Measurements from ENCODE around the gene SCEL. TPM values are rescaled to one million over a fixed set of nuclear protein-coding genes. Genes with fewer than 3 reads are reported as not detected.

SCEL gene
- total and polyA plus RNA-seq, 2 of the 8 experiments (the other 6 are each of a cell fraction or from before 2014, with no cell fraction given) = not detected

DNA sequence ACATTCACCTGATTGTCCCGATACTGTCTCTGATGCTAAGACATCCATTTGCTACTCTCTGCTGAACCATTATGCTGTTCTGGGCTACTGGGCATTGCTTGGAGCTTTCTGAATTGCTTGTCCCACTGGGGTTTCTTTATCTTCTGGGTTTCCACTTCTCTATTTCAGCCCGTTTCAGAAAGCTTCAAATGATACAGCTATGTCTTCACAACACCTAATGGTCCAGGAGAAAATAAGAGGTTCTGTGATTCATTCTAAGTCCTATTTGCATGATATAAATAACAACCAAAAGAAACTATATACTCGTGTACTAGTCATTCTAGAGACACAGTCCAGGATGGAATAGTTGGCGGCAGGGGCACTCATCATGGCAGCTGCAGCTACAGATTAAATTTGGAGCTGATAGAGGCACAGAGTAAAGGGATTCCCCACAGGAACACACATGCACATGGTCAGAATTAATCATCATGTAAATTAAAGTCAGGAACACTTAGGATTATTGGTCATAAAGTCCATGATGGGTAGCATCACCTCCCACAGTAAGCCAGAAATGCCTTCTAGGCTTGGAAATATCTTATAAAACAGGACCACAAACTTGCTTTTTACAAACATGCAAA is 33.3 kb upstream of the SCEL start:
- Histone ChIP-seq H3K56ac (replicated peaks; ENCODE audit: insufficient read length, low read depth, low read length) (no peak overlapping the region), H3K79me1 (ENCODE audit: low read depth, low read length) (no peaks in the 10 kb centered on the region), H3K4ac (replicated peaks; ENCODE audit: insufficient read length, low read depth, low read length) (no peak overlapping the region), H3K27me3 (replicated peaks in 1 of 4; ENCODE audit: control insufficient read depth in 3 of 4, extremely low read depth in 1 of 4, insufficient read depth in 3 of 4, low read length in 3 of 4) (no peaks in the 10 kb centered on the region), H2BK5ac (ENCODE audit: low read depth, low read length) (no peak overlapping the region), H4K20me1 (replicated peaks in 1 of 2; ENCODE audit: control insufficient read depth in 1 of 2, insufficient read depth in 2 of 2, low read length in 2 of 2) (no peaks in the 10 kb centered on the region), H2BK15ac (ENCODE audit: low read length) (no peak overlapping the region), H4K8ac (ENCODE audit: extremely low read depth, insufficient read depth, low read length) (no peak overlapping the region), H3K36me3 (ENCODE audit: control insufficient read depth in 2 of 4, insufficient read depth in 4 of 4, low read length in 3 of 4) (no peaks in the 10 kb centered on the region), H4K91ac (replicated peaks; ENCODE audit: insufficient read length, low read length) (no peak overlapping the region), H3K4me3 (ENCODE audit: extremely low read depth in 1 of 4, insufficient read depth in 2 of 4, low read depth in 3 of 4, low read length in 4 of 4) (no peak overlapping the region), H3K14ac (ENCODE audit: insufficient read length) (no peak overlapping the region), H3K4me1 (replicated peaks in 1 of 4; ENCODE audit: control insufficient read depth in 3 of 4, insufficient read depth in 4 of 4, low read length in 3 of 4) (no peaks in the 10 kb centered on the region), H3K18ac (ENCODE audit: extremely low read depth, low read length) (no peak overlapping the region), H3K23me2 (ENCODE audit: low read depth, low read length) (no peaks in the 10 kb centered on the region; the same call in 1 of the 2 replicates), H3K9me3 (ENCODE audit: insufficient read depth in 2 of 2, low read depth in 1 of 2, low read length in 1 of 2) (no peaks in the 10 kb centered on the region), H2AK5ac (ENCODE audit: low read depth, low read length) (no peak overlapping the region), H2BK20ac (ENCODE audit: low read length) (no peak overlapping the region), H2BK120ac (replicated peaks; ENCODE audit: low read depth, low read length) (no peak overlapping the region), H3K79me2 (ENCODE audit: control insufficient read depth in 1 of 2, insufficient read depth in 2 of 2, low read length in 2 of 2) (no peaks in the 10 kb centered on the region), H2AFZ (ENCODE audit: low read length) (no peak overlapping the region), H2BK12ac (ENCODE audit: low read depth, low read length) (no peak overlapping the region), H3K4me2 (ENCODE audit: insufficient read depth in 1 of 2, low read depth in 2 of 2, low read length in 2 of 2) (no peak overlapping the region), H3K27ac (ENCODE audit: low read depth, low read length) (no peak overlapping the region), H4K5ac (ENCODE audit: insufficient read length, low read depth, low read length) (no peak overlapping the region), H3K23ac (ENCODE audit: insufficient read length) (no peak overlapping the region), H3K9ac (replicated peaks in 1 of 4; ENCODE audit: extremely low read depth in 1 of 4, low read depth in 3 of 4, low read length in 3 of 4) (no peak overlapping the region)
- POLR2A ChIA-PET (ENCODE audit: partially characterized antibody) = interaction anchor here (1.5 kb wide), 1 partner anchor 9 kb away, joined by 3 read pairs; no protein-coding TSS in a partner anchor
- CTCF ChIA-PET (ENCODE audit: partially characterized antibody) = interaction anchor here (0.6 to 3.8 kb wide), 6 partner anchors 9 to 448 kb away, joined by 3 to 23 read pairs (median 4); no protein-coding TSS in a partner anchor
- WGBS, 2 experiments (ENCODE audit: extremely low coverage in 1 of 2, insufficient coverage in 1 of 2, insufficient read length in 1 of 2, insufficient replicate concordance in 2 of 2, low coverage in 1 of 2, low lambda C conversion rate in 2 of 2, missing lambda C conversion rate in 1 of 2) = 90% methylated on average over 4 of the region's 4 CpGs; no CpG with 5 or more reads in 1 of the 2 experiments
- DNase-seq (ENCODE audit: low read depth in 1 of 2, low spot score in 2 of 2) (no peak), FAIRE-seq (no peak)
- TF ChIP-seq TAF1 (IDR thresholded peaks at IDR 0.05; ENCODE audit: low read depth, low read length) (no peak), HDAC6 (IDR thresholded peaks at IDR 0.05; ENCODE audit: low read depth, low read length) (no peak), KDM1A (IDR thresholded peaks at IDR 0.05; ENCODE audit: borderline replicate concordance, low read length) (no peak), NANOG (IDR thresholded peaks at IDR 0.05; ENCODE audit: insufficient read depth, low read depth, low read length, poor library complexity, severe bottlenecking) (no peak), EGR1 (IDR thresholded peaks at IDR 0.05; ENCODE audit: borderline replicate concordance, low read depth, low read length) (no peak), CHD2 (IDR thresholded peaks at IDR 0.05; ENCODE audit: low read length) (no peak), NRF1 (IDR thresholded peaks at IDR 0.05; ENCODE audit: low read depth, low read length) (no peak), JUN (IDR thresholded peaks at IDR 0.05; ENCODE audit: low read depth, low read length) (no peak), SIRT6 (IDR thresholded peaks at IDR 0.05; ENCODE audit: low read length) (no peak), EP300 (IDR thresholded peaks at IDR 0.05; ENCODE audit: borderline replicate concordance in 1 of 2, low read depth in 2 of 2, low read length in 2 of 2) (no peak), KDM5A (IDR thresholded peaks at IDR 0.05; ENCODE audit: low read length) (no peak)
- TF ChIP-seq, protein P1, sequence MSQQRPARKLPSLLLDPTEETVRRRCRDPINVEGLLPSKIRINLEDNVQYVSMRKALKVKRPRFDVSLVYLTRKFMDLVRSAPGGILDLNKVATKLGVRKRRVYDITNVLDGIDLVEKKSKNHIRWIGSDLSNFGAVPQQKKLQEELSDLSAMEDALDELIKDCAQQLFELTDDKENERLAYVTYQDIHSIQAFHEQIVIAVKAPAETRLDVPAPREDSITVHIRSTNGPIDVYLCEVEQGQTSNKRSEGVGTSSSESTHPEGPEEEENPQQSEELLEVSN (IDR thresholded peaks at IDR 0.05) = no peak
- TF ChIP-seq, protein P2, sequence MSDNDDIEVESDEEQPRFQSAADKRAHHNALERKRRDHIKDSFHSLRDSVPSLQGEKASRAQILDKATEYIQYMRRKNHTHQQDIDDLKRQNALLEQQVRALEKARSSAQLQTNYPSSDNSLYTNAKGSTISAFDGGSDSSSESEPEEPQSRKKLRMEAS (IDR thresholded peaks at IDR 0.05) = no peak
